HG03045 (cell line): ENCODE data around the gene SEH1L.
"Not testable (repeated sequence)": the region's sequence is repeated elsewhere in the genome, so short reads cannot be mapped to it uniquely, and the experiment has no call there.

Experiments
- ATAC-seq: cut with Tn5 transposase; IDR thresholded peaks from one replicate; pipeline ENCODE4 v1.9.1; 2021; ENCODE audit warnings: mild to moderate bottlenecking, moderate library complexity; ENCODE audit not compliant: unreplicated experiment

Gene SEH1L

GRCh38 chr18:12943215-12943614 is 4.6 kb upstream of the SEH1L start:
- no peak for ATAC-seq

DNA sequence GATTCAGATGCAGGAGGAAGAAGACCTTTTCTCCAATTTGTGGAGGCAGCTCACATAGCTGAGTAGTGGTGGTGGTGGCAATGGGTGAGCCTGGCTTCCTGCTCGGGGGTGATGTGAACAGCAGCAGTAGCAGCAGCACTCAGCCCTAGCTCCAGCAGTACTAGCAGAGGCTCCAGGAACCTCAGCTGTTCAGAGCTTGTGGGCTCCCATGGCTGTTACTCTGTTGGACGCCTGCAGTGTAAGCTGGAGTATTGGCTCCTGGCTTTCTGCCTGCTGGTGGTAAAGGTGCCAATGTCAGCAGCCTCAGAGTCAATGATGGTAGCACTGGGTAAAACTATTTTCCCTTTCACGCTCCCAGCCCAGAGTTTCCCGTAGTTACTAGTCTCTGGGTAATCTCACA is 3.1 kb upstream of the SEH1L start:
- no peak for ATAC-seq

DNA sequence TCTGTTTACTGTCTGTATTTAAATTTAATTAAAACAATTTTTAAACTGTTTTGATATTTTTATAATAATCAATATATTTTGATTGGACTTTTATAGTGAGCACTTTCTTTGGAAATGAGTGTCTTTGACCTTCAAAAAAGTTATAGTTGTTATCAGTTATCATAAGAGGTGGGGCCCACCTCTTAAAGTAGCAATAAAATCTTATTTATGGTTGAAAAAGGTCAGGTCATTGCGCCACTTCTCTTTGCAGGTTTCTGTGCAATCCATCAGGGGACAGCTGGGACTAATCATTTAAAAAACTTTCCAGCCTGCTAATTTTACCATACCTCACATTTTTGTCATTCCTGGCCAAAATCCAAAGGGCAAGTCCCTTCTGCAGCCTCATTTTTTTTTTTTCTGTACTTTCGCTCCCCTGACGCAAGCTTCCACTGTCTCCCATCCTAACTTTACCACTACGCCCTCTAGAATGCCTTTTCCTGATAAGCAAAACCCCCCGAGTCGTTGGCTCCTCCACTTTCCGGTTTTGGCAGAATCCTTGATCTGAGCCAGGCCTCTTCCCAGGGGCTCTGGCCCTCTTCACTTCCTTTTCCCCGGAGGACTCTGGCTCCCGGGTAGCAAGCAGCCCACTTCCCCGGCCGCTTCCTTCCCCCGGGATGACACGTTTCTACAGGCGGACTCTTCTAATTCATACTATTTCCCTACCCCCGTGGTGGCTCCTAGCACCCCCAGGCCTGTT is 1.1 kb upstream of the SEH1L start:
- peak; percentile 3 for ATAC-seq

DNA sequence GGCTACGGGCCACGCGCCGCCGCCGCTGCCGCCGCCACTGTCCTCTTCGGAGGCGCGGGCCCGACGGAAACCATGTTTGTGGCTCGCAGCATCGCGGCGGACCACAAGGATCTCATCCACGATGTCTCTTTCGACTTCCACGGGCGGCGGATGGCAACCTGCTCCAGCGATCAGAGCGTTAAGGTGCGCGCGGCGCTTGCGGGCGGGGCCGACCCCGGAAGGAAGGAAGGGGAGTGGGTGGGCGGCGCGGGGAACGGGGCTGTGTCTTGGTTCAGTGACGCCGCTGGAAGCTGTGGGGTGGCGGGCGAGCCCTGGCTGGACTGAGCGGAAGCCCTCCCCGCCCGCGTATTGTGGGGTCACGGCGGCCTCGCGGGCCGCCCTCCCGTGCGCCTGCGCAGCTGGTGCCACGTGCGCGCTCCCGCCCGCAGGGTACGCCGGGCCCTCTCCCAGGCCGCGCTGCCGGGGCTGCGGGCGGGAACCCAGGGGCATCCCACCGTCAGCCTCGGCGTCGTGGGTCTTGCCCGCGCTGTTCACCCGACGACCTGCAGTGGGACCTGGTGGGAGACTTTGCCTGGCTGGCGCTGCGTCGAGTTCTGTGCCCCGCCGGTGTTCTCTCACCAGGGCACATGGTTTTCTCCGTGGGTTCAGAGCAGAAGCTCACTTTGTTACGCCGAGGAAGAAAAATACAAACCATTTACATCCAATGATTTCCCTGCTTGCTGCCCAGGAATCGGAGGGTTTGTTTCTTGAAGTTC is 416 bp downstream of the SEH1L start:
- peak; percentile 81 for ATAC-seq

GRCh38 chr18:12958478-12958877 is 10.7 kb downstream of the SEH1L start:
- no peak for ATAC-seq

DNA sequence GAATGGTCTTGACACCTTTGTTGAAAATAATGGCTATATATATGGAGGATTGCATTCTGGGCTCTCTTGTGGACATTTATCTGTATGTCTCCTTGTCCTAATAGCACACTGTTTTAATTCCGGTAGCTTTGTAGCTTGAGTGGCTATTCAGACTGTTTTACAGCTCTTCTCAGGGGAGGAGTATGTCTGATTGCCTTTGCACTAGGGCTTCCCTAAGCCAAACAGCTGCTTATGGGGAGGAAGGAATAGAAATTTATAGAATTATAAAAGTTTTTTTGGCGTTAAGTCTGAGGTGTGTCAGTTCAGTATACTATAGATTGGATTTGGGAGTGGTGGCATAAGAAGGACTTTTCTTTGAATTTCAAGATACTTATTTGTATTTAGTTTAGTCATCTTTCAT is 12.6 kb downstream of the SEH1L start:
- no peak for ATAC-seq

DNA sequence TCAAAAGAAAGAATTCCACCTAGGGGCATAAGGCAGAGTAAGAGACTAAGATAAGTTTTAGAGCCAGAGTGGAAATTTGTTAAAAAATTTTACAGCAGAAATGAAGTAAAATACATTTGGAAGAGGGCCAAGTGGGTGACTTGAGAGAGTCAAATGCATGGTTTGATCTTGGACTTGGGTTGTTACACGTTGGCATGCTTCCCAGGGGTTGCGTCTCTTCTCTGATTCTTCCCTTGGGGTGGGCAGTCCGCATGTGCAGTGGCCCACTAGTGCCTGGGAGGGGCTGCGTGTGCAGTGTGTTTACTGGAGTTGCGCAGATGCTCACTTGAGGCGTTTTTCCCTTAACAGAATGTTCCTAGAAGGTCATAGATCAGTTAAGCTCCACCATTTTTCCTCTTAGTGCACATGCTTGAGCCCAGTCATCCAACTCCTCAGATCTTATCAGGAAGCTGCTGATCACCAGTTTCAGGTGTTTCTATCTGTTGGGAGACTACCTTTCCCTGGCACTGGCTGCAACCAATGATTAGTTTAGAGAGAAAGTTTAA is 13.1 kb downstream of the SEH1L start:
- no peak for ATAC-seq

- ATAC-seq, result no peak
Measured at GRCh38 chr18:12963069-12963468, 15.3 kb downstream of the SEH1L start.

DNA sequence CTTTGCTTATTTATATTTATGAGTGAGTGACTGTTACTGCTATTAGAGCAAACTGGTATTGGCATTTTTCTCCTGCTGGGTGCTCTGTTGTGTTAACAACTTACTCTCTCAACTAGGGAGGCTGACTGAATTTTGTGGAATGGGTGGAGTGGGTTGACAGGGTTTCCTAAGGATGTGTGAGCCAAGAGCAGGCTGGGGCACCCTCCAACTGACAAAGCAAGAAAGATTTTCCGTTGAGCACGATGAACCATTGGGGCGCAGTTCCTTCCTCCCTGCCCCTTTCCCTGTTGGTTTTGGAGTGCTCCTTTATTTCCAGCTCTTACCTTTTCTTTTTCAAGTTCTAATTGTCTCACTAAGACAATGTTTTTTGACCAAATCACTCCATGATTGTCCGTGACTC is 20.3 kb downstream of the SEH1L start:
- ATAC-seq, result no peak

DNA sequence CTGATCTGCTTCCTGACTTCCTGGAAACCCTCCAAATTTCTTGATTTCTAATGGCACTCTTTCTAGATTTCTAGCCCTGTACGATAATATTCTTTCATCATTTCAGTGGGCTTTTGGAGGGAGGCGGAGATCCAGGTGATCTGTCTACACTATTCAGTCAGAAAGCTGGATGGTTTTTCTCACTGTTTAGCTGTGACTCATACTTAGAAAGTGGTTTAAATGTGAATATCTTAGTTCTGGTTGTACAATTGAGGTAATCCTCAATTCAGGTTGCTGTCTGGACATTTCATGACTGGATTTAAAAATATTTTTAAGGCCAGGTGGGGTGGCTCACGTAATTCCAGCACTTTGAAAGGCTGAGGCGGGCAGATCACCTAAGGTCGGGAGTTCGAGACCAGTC is 20.8 kb downstream of the SEH1L start:
- no peak for ATAC-seq

DNA sequence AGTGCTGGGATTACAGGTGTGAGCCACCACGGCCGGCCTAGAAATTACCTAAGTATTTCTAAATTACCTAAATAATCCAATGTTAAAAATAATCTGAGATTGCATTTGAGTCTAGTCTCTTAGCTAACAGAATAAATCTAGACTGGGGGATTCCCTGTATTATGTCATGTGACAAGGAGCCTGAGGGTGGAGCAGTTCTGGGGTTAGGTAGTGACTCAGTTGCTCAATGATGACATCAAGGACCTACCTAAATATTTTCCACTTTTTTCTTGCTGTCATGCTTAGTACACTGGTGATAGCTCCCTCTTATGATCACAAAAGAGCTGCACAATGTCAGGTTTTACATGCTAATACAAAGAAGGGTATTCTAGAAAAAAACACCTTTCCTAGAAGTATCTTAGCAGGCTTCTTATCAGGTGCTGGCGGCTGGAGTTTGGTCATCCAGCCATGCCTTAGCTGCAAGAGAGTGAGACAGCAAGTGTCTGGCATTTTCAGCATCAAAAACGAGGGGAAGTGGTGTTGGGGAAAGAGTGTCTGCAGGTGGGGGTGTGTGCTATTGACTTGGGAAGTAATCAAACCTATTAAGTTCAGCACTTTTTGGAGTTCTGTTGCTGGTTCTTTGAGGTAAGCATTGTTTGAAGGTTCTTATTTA is 25.9 kb downstream of the SEH1L start:
- no peak for ATAC-seq

GRCh38 chr18:12975488-12975887 is 27.7 kb downstream of the SEH1L start:
- ATAC-seq, result no peak

DNA sequence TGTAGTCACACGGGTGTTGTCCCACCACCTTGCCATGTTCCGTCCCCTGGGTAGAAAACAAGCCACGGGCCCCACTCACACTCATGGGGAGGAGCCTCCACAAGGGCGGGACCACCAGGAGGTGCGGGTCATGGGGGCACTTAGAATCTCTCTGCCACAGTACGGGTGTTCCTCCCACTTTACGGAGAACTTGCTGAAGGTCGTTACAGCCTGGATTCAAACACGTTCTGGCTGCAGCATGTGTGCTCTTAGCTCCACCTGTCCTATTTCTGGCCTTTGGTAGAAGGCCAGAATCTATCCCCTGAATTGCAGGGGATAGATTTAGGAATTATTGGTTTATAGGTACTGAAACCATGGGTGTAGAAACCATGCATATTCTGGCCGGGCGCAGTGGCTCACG is 28.5 kb downstream of the SEH1L start:
- no peak for ATAC-seq

DNA sequence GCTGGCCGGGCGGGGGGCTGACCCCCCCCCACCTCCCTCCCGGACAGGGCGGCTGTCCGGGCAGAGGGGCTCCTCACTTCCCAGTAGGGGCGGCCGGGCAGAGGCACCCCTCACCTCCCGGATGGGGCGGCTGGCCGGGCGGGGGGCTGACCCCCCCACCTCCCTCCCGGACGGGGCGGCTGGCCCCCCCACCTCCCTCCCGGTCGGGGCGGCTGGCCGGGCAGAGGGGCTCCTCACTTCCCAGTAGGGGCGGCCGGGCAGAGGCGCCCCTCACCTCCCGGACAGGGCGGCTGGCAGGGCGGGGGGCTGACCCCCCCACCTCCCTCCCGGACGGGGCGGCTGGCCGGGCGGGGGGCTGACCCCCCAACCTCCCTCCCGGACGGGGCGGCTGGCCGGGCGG is 32.3 kb downstream of the SEH1L start:
- ATAC-seq, result not testable (repeated sequence)

DNA sequence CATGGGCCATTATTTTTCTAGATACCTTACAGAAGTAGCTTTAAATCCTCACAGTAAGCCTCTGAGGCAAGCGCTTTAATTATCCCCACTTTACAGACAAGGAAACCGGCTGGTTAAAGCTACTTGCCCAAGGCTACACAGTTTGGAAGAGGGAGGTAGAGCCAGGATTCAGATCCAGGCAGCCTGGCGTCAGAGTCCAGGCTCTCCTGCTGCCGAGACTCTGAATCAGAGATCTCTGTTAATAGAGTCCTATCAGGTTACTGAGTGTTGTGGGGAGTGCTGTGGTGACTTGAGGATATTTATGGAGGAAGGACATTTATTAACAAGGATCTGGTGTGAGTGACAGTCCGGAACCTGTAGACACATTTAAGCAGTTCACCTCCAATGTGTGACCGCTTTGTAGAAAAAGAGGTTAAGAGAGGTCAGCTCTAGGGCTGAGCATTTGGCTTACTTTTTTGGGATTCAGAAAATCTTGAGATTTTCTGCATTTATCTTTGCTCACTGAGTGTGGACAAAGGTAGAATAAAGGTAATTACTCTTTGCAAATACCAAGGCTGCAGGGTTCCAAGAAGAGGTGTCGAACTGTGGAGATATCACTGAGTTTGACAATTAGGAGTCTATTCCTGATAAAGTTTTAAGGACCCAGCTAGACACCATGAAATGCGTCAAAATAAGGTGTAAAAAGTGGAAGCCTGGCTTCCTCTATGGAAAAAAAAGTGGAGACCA is 41.7 kb downstream of the SEH1L start:
- ATAC-seq, result no peak

- ATAC-seq, result no peak
Measured at GRCh38 chr18:12990123-12990475, 42.3 kb downstream of the SEH1L start.

DNA sequence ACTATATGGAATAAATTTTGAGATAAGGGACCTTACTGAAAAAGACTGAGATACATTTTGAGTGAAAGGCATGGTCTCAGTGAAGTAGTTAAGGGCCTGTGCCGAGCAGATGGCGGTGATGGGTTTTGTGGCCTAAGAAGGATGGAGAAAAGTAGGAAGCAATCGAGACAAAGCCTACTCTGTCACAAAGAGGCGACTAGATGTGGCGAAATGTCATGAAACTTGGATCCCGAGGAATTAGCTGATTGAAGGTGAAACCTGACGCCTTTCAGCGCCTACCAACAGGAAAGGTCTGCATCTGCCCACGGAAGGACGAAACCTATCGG is 42.8 kb downstream of the SEH1L start:
- ATAC-seq, result no peak

DNA sequence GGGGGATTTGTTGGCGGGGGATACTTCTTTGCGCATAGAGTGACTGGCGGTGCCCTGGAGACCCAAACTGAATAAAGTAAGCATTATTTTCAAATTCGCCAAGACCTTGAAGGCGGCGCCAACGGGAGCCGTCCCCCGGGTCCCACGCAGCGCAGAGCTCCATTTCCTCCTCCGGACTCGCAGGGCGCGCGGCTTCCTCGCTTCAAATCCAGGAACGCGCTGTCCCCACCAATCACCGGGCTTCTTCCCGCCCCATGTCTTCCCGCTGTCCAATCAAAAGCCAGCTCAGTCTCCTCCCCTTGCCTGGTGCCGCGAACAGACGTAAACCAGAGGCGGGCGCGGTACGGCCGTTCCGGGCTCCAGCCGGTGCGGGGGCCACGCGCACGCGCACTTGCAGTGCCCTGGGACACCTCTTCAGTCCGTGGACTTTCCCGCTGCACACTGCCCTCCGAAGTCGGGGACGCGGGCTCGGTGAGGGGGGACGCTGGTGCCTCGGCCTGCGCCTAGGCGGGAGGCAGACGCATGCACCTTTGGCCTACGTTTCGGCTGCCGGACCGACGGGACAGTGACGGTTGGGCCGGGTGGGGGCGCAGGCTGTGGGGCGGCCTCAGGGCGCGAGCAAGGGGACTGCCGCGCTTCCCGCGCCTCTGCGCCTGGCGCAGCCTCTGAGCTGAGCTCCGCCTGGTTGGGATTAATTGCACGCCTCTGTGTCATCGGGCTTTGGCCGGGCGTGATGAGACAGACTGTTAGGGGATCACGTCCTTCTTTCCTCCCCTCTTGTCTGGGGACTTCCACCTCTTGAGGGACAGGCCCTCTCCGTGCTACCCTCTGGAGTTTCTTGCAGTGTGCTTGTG is 43.4 kb downstream of the SEH1L start, which contains the start of gene CEP192:
Gene CEP192 (plus strand): TSS at position 396 of the 854 bp plus-strand sequence. CDS start 8,063 bp downstream, outside the sequence.
- peak; percentile 90 for ATAC-seq

GRCh38 chr18:12991821-12992179 is 44.0 kb downstream of the SEH1L start:
- no peak for ATAC-seq

DNA sequence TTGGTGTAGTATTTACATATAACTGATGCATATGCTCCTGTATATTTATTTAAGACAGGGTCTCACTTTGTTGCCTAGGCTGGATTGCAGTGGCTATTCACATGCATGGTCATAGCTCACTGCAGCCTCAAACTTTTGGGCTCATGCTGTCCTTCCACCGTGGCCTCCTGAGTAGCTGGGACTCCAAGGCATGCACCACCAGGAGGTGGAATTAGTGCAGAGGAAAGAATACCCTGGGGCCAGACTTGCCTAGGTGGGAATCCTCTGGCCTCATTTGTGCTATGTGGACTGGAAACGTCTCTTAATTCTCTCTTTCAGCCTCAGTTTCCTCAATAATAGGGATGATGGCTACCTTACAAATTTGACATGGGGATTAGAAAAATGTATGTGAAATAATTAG is 45.6 kb downstream of the SEH1L start:
- ATAC-seq, result no peak
